ENCODE measurements around the gene DEGS2.

- TF ChIP-seq, protein P1, sequence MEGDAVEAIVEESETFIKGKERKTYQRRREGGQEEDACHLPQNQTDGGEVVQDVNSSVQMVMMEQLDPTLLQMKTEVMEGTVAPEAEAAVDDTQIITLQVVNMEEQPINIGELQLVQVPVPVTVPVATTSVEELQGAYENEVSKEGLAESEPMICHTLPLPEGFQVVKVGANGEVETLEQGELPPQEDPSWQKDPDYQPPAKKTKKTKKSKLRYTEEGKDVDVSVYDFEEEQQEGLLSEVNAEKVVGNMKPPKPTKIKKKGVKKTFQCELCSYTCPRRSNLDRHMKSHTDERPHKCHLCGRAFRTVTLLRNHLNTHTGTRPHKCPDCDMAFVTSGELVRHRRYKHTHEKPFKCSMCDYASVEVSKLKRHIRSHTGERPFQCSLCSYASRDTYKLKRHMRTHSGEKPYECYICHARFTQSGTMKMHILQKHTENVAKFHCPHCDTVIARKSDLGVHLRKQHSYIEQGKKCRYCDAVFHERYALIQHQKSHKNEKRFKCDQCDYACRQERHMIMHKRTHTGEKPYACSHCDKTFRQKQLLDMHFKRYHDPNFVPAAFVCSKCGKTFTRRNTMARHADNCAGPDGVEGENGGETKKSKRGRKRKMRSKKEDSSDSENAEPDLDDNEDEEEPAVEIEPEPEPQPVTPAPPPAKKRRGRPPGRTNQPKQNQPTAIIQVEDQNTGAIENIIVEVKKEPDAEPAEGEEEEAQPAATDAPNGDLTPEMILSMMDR (IDR thresholded peaks at IDR 0.05) = peak in 1 of 6 experiments; percentile 9
- no peak for TF ChIP-seq POLR2A (IDR thresholded peaks at IDR 0.05)
Measured at GRCh38 chr14:100131181-100131580, 28.3 kb downstream of the DEGS2 start.
